H1 (cell line): Measurements from ENCODE around the gene INTS1. TPM values are rescaled to one million over a fixed set of nuclear protein-coding genes. Genes with fewer than 3 reads are reported as not detected.

Experiments used
- CTCF ChIA-PET: fragments of 300-600 bp; sonication (Branson Sonifier 250); formaldehyde crosslinking; loops from one replicate; lab custom pipeline; 2021; ENCODE audit not compliant: partially characterized antibody; lab: Charles Lee
- POLR2A ChIA-PET: fragments of 300-600 bp; sonication (Branson Sonifier 250); formaldehyde crosslinking; loops from one replicate; lab custom pipeline; 2021; ENCODE audit warnings: inconsistent platforms; ENCODE audit not compliant: partially characterized antibody; lab: Charles Lee
- DNase-seq, 2 experiments: peaks; one replicate each; pipeline versions ENCODE4 v3.0.0 to v3.0.0-alpha.2; 2010 to 2022; ENCODE audit warnings: low spot score in 2 of 2, low read depth in 1 of 2, mixed read lengths in 1 of 2
- FAIRE-seq: peaks from 2 replicates; lab custom pipeline; 2011; peaks lifted over from hg19 to GRCh38; lab: Jason Lieb, UNC
- H2AFZ ChIP-seq: 2 replicates; pipeline ENCODE4 v1.8.1; 2012; ENCODE audit warnings: low read length, inconsistent platforms
- H2AK5ac ChIP-seq: 2 replicates; pipeline ENCODE4 v1.6.1; 2013; ENCODE audit warnings: low read depth, low read length
- H2BK120ac ChIP-seq: replicated peaks from 2 replicates; pipeline ENCODE3; 2013; ENCODE audit warnings: low read depth, low read length, inconsistent platforms
- H2BK12ac ChIP-seq: 2 replicates; pipeline ENCODE4 v1.6.1; 2013; ENCODE audit warnings: low read depth, low read length
- H2BK15ac ChIP-seq: 2 replicates; pipeline ENCODE4 v1.6.1; 2013; ENCODE audit warnings: low read length
- H2BK20ac ChIP-seq: 2 replicates; pipeline ENCODE4 v1.6.1; 2013; ENCODE audit warnings: low read length
- H2BK5ac ChIP-seq: 2 replicates; pipeline ENCODE4 v1.6.1; 2013; ENCODE audit warnings: low read depth, low read length
- H3K14ac ChIP-seq: 2 replicates; pipeline ENCODE4 v1.6.1; 2013; ENCODE audit warnings: inconsistent platforms; ENCODE audit not compliant: insufficient read length
- H3K18ac ChIP-seq: 2 replicates; pipeline ENCODE4 v1.6.1; 2013; ENCODE audit warnings: low read length; ENCODE audit errors: extremely low read depth
- H3K23ac ChIP-seq: 2 replicates; pipeline ENCODE4 v1.6.1; 2013; ENCODE audit warnings: inconsistent platforms; ENCODE audit not compliant: insufficient read length
- H3K23me2 ChIP-seq: 2 replicates; pipeline ENCODE4 v1.6.1; 2013; ENCODE audit warnings: low read depth, low read length
- H3K27ac ChIP-seq: 2 replicates; pipeline ENCODE4 v1.6.1; 2011; ENCODE audit warnings: low read depth, low read length, inconsistent platforms
- H3K27me3 ChIP-seq, 4 experiments: replicated peaks in 1 of 4; 1 replicate in 1 of 4; 2 replicates in 3 of 4; pipeline versions ENCODE4 v1.6.1 to v1.8.1; 2011 to 2013; ENCODE audit warnings: low read length in 3 of 4, mild to moderate bottlenecking in 3 of 4, inconsistent platforms in 2 of 4, mixed read lengths in 2 of 4, moderate library complexity in 1 of 4; ENCODE audit not compliant: control insufficient read depth in 3 of 4, insufficient read depth in 3 of 4; ENCODE audit errors: extremely low read depth in 1 of 4
- H3K36me3 ChIP-seq, 4 experiments: 2 replicates each; pipeline versions ENCODE4 v1.6.1 to v1.8.1; 2011 to 2013; ENCODE audit warnings: mild to moderate bottlenecking in 4 of 4, low read length in 3 of 4, moderate library complexity in 2 of 4, control low read depth in 1 of 4, inconsistent platforms in 1 of 4; ENCODE audit not compliant: insufficient read depth in 4 of 4, control insufficient read depth in 2 of 4
- H3K4ac ChIP-seq: replicated peaks from 2 replicates; pipeline ENCODE3; 2013; ENCODE audit warnings: low read length, low read depth, mixed read lengths, inconsistent platforms; ENCODE audit not compliant: insufficient read length
- H3K4me1 ChIP-seq, 4 experiments: replicated peaks in 1 of 4; 1 replicate in 1 of 4; 2 replicates in 3 of 4; pipeline versions ENCODE4 v1.6.1 to v1.8.1; 2011 to 2013; ENCODE audit warnings: low read length in 3 of 4, inconsistent platforms in 2 of 4, mixed read lengths in 1 of 4; ENCODE audit not compliant: insufficient read depth in 4 of 4, control insufficient read depth in 3 of 4
- H3K4me2 ChIP-seq, 2 experiments: 2 replicates each; pipeline versions ENCODE4 v1.6.1 to v1.8.1; 2011 to 2013; ENCODE audit warnings: low read depth in 2 of 2, low read length in 2 of 2, control low read depth in 1 of 2, inconsistent platforms in 1 of 2, mild to moderate bottlenecking in 1 of 2; ENCODE audit not compliant: insufficient read depth in 1 of 2
- H3K4me3 ChIP-seq, 4 experiments: fragments of 200-600, 300-600 bp in 1 of 4; sonication (generic), shearing (Covaris generic), sonication (Bioruptor Twin) in 1 of 4; 2 replicates each; pipeline versions ENCODE4 v1.5.1 to v1.8.1; 2011 to 2016; ENCODE audit warnings: low read length in 4 of 4, low read depth in 3 of 4, control low read depth in 2 of 4, inconsistent platforms in 2 of 4, mild to moderate bottlenecking in 2 of 4, mixed read lengths in 1 of 4, moderate library complexity in 1 of 4; ENCODE audit not compliant: insufficient read depth in 2 of 4; ENCODE audit errors: extremely low read depth in 1 of 4
- H3K56ac ChIP-seq: replicated peaks from 2 replicates; pipeline ENCODE3; 2013; ENCODE audit warnings: low read depth, mild to moderate bottlenecking, mixed read lengths, low read length, inconsistent platforms; ENCODE audit not compliant: insufficient read length
- H3K79me1 ChIP-seq: 2 replicates; pipeline ENCODE4 v1.6.1; 2013; ENCODE audit warnings: low read depth, low read length, control low read depth
- H3K79me2 ChIP-seq, 2 experiments: 2 replicates each; pipeline versions ENCODE4 v1.6.1 to v1.8.1; 2012 to 2013; ENCODE audit warnings: low read length in 2 of 2, mild to moderate bottlenecking in 2 of 2, inconsistent platforms in 1 of 2; ENCODE audit not compliant: insufficient read depth in 2 of 2, control insufficient read depth in 1 of 2
- H3K9ac ChIP-seq, 4 experiments: replicated peaks in 1 of 4; 1 replicate in 1 of 4; 2 replicates in 3 of 4; pipeline versions ENCODE4 v1.6.1 to v1.8.1; 2011 to 2013; ENCODE audit warnings: low read depth in 3 of 4, low read length in 3 of 4, control low read depth in 2 of 4, mild to moderate bottlenecking in 2 of 4, moderate library complexity in 2 of 4, inconsistent platforms in 1 of 4; ENCODE audit errors: extremely low read depth in 1 of 4
- H3K9me3 ChIP-seq, 2 experiments: 2 replicates each; pipeline versions ENCODE4 v1.6.1 to v1.8.1; 2012 to 2013; ENCODE audit warnings: mild to moderate bottlenecking in 2 of 2, moderate library complexity in 2 of 2, control low read depth in 1 of 2, inconsistent platforms in 1 of 2, low read depth in 1 of 2, low read length in 1 of 2, mixed read lengths in 1 of 2; ENCODE audit not compliant: insufficient read depth in 2 of 2
- H4K20me1 ChIP-seq, 2 experiments: replicated peaks in 1 of 2; 2 replicates each; pipeline versions ENCODE3 to v1.8.1; 2011 to 2013; ENCODE audit warnings: inconsistent platforms in 2 of 2, low read length in 2 of 2, mild to moderate bottlenecking in 1 of 2; ENCODE audit not compliant: insufficient read depth in 2 of 2, control insufficient read depth in 1 of 2
- H4K5ac ChIP-seq: 2 replicates; pipeline ENCODE4 v1.6.1; 2013; ENCODE audit warnings: low read length, low read depth, mixed read lengths, inconsistent platforms; ENCODE audit not compliant: insufficient read length
- H4K8ac ChIP-seq: 2 replicates; pipeline ENCODE4 v1.8.0; 2013; ENCODE audit warnings: mild to moderate bottlenecking, moderate library complexity, low read length, inconsistent platforms; ENCODE audit not compliant: insufficient read depth; ENCODE audit errors: extremely low read depth
- H4K91ac ChIP-seq: replicated peaks from 2 replicates; pipeline ENCODE3; 2013; ENCODE audit warnings: low read length, mixed read lengths, inconsistent platforms; ENCODE audit not compliant: insufficient read length
- BACH1 ChIP-seq: IDR thresholded peaks from 2 replicates; pipeline ENCODE4 v1.6.1; 2012; ENCODE audit warnings: low read length, improper control_type of control experiment
- BRCA1 ChIP-seq: IDR thresholded peaks from 2 replicates; pipeline ENCODE4 v1.6.1; 2012; ENCODE audit warnings: low read depth, low read length, improper control_type of control experiment
- CREB1 ChIP-seq: IDR thresholded peaks from 2 replicates; pipeline ENCODE4 v1.6.1; 2012; ENCODE audit warnings: inconsistent platforms
- CTBP2 ChIP-seq: IDR thresholded peaks from 2 replicates; pipeline ENCODE4 v1.7.0; 2011; ENCODE audit warnings: borderline replicate concordance, mild to moderate bottlenecking, moderate library complexity, mixed read lengths, low read length; ENCODE audit not compliant: insufficient read depth, insufficient read length
- EGR1 ChIP-seq: IDR thresholded peaks from 2 replicates; pipeline ENCODE4 v1.6.1; 2011; ENCODE audit warnings: low read depth, low read length, borderline replicate concordance
- GABPA ChIP-seq: IDR thresholded peaks from 2 replicates; pipeline ENCODE4 v1.6.1; 2011; ENCODE audit warnings: mild to moderate bottlenecking, low read length, moderate library complexity, borderline replicate concordance; ENCODE audit not compliant: insufficient read depth
- KDM1A ChIP-seq: fragments of 200-600, 300-600 bp; sonication (generic); IDR thresholded peaks from 2 replicates; pipeline ENCODE4 v1.7.1; 2016; ENCODE audit warnings: mild to moderate bottlenecking, low read length, borderline replicate concordance
- PHF8 ChIP-seq: fragments of 200-600 bp; sonication (generic); conservative IDR thresholded peaks from 2 replicates; pipeline ENCODE4 v1.7.1; 2012; ENCODE audit warnings: low read depth, mild to moderate bottlenecking, inconsistent platforms, low read length, moderate library complexity
- POLR2A ChIP-seq, 2 experiments: IDR thresholded peaks; 1 replicate in 1 of 2; 2 replicates in 1 of 2; pipeline ENCODE4 v1.6.1; 2011; ENCODE audit warnings: low read depth in 2 of 2, low read length in 2 of 2, mild to moderate bottlenecking in 2 of 2; ENCODE audit errors: control extremely low read depth in 1 of 2
- SAP30 ChIP-seq: fragments of 300-600 bp; sonication (generic); IDR thresholded peaks from 2 replicates; pipeline ENCODE4 v1.7.1; 2012; ENCODE audit warnings: low read length, moderate library complexity, mild to moderate bottlenecking, inconsistent platforms; ENCODE audit not compliant: insufficient read depth, insufficient replicate concordance
- SIRT6 ChIP-seq: IDR thresholded peaks from one replicate; pipeline ENCODE4 v1.7.1; 2012; ENCODE audit warnings: low read length, inconsistent platforms
- SRF ChIP-seq: IDR thresholded peaks from 2 replicates; pipeline ENCODE4 v1.6.1; 2011; ENCODE audit warnings: mild to moderate bottlenecking, low read depth, low read length, moderate library complexity
- WGBS, 2 experiments: shearing (Covaris generic) in 1 of 2; methylation state at CpG; one replicate each; pipeline versions ENCODE4 v1.1.6 to v1.1.7; 2013 to 2015; ENCODE audit warnings: low lambda C conversion rate in 2 of 2, mixed read lengths in 2 of 2, inconsistent platforms in 1 of 2, low coverage in 1 of 2, missing lambda C conversion rate in 1 of 2; ENCODE audit not compliant: insufficient replicate concordance in 2 of 2, insufficient coverage in 1 of 2, insufficient read length in 1 of 2; ENCODE audit errors: extremely low coverage in 1 of 2, missing lambda C conversion rate in 1 of 2; 5-methylcytosine and 5-hydroxymethylcytosine counted together
- polyA plus RNA-seq, 7 experiments: library from polyadenylated mRNA; depleted of rRNA in 3 of 7; stranded (reverse) in 5 of 7; unstranded in 2 of 7; fragments of >200 nt in 5 of 7; fragments of 200-250 nt in 2 of 7; gene quantifications; 1 replicate in 5 of 7; 2 replicates in 1 of 7; 4 replicates in 1 of 7; pipeline versions ENCODE4 v1.2.1 to v1.2.3, GENCODE V29; 2011 to 2013; ENCODE audit warnings: missing spikeins in 2 of 7, mixed read lengths in 2 of 7
- total RNA-seq: library from RNA; stranded (reverse); fragmentation: NEBNext Ultra II Directional; extraction: Animal tissue kit (Norgen Biotek cat#: 25700); gene quantifications from 2 replicates; pipeline ENCODE4 v1.2.1, GENCODE V29; 2021
- TF ChIP-seq, protein P1 (sequence below): IDR thresholded peaks from 2 replicates; pipeline ENCODE4 v1.6.1; 2012; ENCODE audit warnings: inconsistent platforms

The INTS1 gene
- total and polyA plus RNA-seq, 2 of the 8 experiments (the other 6 are each of a cell fraction or from before 2014, with no cell fraction given) = 76.9 to 104 TPM

- DNase-seq (no peak), FAIRE-seq (no peak)
- Histone ChIP-seq H3K27ac (no peak overlapping the region), H2BK120ac (no peak overlapping the region), H3K9ac (no peak overlapping the region), H2BK15ac (no peak overlapping the region), H4K20me1 (no peaks in the 10 kb centered on the region), H3K18ac (no peak overlapping the region), H2AK5ac (no peak overlapping the region), H2BK20ac (no peak overlapping the region), H3K79me2 (no peaks in the 10 kb centered on the region), H3K14ac (no peak overlapping the region), H3K4me2 (no peak overlapping the region), H4K8ac (0 out of 2 replicates have a peak overlapping the region, but pooled peaks have one; percentile 5), H3K79me1 (no peaks in the 10 kb centered on the region), H4K5ac (no peak overlapping the region), H3K23ac (no peak overlapping the region), H3K27me3 (no peaks in the 10 kb centered on the region), H3K23me2 (no peaks in the 10 kb centered on the region), H2BK5ac (no peak overlapping the region), H3K4me3 (no peak overlapping the region), H3K9me3 (no peaks in the 10 kb centered on the region), H3K56ac (no peak overlapping the region), H4K91ac (peak overlapping the region; percentile 42), H3K4ac (no peak overlapping the region), H3K4me1 (peaks cover 0 to 10% (median 5%) of the 10 kb centered on the region in 4 experiments; a peak in 5 of 7 replicates), H2BK12ac (no peak overlapping the region), H2AFZ (no peak overlapping the region), H3K36me3 (no peaks in the 10 kb centered on the region)
- WGBS, 2 experiments = 94% methylated on average over 24 of the region's 25 CpGs; no CpG with 5 or more reads in 1 of the 2 experiments
- ChIA-PET CTCF (interaction anchor here (0.6 to 4.6 kb wide), 33 partner anchors 8 to 473 kb away, joined by 3 to 62 read pairs (median 4); no protein-coding TSS in a partner anchor), POLR2A (interaction anchor here (1.1 to 1.9 kb wide), 3 partner anchors 15 to 47 kb away, joined by 3 to 5 read pairs (median 4); no protein-coding TSS in a partner anchor)
- TF ChIP-seq, protein P1, sequence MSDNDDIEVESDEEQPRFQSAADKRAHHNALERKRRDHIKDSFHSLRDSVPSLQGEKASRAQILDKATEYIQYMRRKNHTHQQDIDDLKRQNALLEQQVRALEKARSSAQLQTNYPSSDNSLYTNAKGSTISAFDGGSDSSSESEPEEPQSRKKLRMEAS = no peak
- TF ChIP-seq SIRT6 (no peak), KDM1A (no peak), POLR2A (IDR thresholded peaks at IDR 0.05; ENCODE audit: control extremely low read depth in 1 of 2, low read depth in 2 of 2, low read length in 2 of 2) (no peak), CTBP2 (no peak), PHF8 (no peak), SRF (no peak), GABPA (no peak), BRCA1 (no peak), SAP30 (no peak), BACH1 (no peak), EGR1 (no peak), CREB1 (no peak)
These were observed 70.9 kb downstream of the INTS1 start for GRCh38 chr7:1433128-1433920.
